HG03025 (cell line): ENCODE results near the gene ATPAF1.

Experiments
- ATAC-seq: cut with Tn5 transposase; IDR thresholded peaks from one replicate; pipeline ENCODE4 v1.9.1; 2021; ENCODE audit warnings: mild to moderate bottlenecking, moderate library complexity; ENCODE audit not compliant: unreplicated experiment, low FRiP score

The ATPAF1 gene

GRCh38 chr1:46617108-46617800 lies 50.9 kb downstream of the ATPAF1 start:
- ATAC-seq = peak; percentile 16

DNA sequence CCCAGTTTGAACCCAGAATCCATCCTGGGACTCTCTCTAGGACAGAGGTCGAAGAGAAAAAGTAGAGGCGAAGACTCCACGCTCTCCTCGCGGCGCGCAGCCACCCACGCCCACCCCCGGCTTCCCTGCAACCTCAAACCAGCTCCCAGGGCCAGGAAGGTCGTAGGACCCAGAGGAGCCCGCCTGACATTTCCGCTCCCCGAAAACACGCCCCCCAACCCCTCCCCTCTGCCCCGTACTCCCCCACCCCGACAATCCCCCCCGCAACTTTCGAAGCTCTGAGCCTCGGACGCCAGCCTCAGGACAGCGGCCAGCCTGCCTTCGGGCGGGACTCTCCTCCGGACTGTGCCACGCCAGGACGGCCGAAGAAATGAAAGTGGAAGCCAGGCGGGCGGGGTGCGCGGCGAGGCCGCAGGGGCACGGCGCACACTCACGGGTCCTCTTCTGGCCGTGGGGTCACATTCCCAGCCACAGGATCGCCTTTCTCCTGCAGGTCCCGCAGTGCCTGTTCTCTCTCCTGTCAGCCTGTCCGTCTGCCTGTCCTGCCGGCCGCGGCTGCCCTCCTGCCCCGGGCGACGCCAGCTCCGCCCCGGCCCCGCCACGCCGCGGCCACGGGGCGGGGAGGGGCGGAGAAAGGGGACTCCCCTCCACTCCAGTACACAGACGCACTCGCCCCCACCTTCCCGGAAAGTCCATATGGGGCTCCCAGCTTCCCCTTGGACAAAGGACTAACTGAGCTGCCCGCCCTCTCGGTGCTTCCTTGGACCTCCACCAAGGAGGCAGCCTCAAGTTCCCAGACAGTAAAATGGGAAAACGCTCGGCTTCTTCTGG lies 51.7 kb downstream of the ATPAF1 start, which contains the start of gene MOB3C:
MOB3C (minus strand) TSS at position 535 of the 831 bp plus-strand sequence. CDS start 3,490 bp downstream, outside the sequence.
- ATAC-seq = peak; percentile 63

DNA sequence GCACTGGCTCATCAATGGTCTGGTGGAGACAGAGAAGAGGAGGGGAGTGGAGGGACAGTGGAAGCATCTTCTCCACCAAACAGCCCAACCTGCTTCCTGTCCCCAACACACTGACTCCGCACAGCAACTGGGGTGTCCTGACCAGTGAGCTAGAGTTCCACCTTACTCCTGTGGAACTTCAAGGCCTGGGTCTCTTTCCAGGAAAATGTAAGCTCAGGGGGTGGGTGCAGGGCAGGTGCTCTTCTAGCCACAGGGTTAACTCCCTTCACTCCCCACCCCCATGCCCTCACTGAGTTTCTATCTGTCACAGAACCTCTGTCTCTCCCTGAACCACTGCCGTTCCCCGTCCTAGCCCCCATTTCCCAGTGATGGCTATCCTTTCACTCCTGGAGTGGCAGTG lies 52.4 kb downstream of the ATPAF1 start:
- ATAC-seq = no peak

DNA sequence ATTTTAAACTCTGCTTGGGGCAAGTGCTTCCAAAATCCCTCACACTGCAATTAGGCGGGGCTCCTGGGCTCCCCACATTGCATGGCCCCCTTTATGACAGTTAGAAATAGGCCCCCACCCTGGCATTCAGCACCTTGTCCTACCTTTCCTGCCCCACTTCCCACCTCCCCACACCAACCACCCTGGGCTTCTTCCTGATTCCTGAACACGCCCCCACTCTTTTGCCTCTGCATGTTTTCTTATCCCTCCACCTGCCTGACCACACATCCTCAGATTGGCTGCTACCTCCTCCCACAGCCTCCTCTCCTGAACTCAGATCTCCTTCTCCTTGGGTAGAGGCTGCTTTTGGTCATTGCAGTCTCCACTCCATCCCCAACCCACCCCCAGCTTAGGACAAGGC lies 53.1 kb downstream of the ATPAF1 start:
- no peak for ATAC-seq

GRCh38 chr1:46614604-46614984 lies 53.6 kb downstream of the ATPAF1 start:
- ATAC-seq = no peak

GRCh38 chr1:46613661-46614603 lies 54.2 kb downstream of the ATPAF1 start:
- no peak for ATAC-seq

GRCh38 chr1:46612937-46613660 lies 55.1 kb downstream of the ATPAF1 start:
- ATAC-seq = no peak

DNA sequence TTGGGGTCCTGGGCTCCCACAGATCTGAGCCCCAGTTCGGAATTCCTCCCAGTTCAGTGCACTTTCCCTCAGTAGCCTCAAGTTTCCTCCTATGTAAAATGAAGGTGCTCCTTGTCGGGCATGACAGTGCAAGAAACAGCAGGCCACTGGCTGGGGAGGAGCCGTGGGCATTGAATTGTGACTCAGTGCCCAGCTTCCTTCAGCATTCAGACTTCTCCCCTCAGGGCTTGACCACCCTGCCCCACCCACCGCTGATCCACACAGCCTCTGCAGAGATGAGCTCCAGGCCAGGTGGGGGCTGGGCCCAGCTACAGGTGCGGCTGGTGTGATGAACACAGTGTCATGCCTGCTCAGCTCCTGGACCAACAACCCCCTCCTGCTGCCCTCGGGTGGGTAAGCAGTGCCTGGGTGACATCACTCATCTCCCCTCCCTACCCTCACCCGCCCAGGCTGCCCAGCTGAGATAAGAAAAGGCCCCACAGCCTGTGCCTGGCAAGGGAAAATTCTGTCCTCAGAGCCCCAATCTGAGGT lies 56.4 kb downstream of the ATPAF1 start:
- ATAC-seq = no peak

- no peak for ATAC-seq
These were observed 60.6 kb downstream of the ATPAF1 start for GRCh38 chr1:46607345-46608130.

DNA sequence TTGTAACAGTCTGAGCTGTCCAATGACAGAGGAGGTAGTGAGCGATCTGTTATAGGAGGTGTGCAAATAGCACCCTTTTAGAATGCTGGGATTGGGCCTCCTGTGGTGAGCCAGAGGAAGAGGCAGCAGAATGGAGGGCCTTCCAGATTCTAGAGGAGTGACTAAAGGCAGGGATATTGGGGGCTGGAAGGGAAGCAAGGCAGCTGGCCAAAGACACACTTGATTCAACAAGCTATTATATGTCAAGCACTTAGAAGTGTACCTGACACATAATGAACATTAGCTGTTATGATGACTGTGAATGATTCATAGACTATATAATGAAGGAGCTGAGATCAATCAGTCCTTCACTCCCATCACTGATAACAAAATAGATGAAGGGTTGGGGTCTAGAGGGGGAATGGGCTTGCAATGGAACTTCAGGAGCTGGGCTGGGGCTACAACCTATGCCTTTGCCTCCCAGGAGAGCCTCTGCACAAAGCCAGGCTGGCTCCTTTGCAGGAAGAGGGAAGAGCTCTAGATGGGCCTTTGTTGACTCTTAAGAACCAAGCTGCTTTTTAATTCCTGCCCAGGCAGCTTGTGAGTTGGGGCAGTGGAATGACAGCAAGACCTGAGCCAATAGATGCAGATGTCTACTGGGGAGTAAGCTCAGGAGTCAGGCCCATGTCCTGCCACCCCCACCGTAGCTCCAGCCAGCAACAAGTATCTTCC lies 61.8 kb downstream of the ATPAF1 start:
- ATAC-seq = no peak

DNA sequence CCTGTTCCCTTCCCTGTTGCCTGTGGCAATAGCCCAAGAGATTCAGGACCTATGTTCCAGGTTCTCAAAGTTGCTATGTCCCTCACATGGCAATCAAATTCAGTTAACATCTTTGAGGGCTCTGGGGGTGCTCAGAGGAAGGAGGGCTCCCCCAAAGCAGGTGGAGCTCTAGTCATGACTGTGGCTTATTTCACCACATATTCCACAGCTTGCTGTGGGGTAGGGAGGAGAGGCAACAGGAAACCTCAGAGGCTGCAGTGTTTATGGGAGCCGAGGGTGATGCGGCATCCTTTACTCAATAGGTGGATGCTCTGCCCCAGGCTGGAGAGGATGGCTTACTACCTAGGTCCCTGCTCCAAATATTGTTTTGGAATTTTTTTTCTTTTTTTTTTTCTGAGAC lies 62.9 kb downstream of the ATPAF1 start:
- no peak for ATAC-seq

GRCh38 chr1:46603858-46604549 lies 64.2 kb downstream of the ATPAF1 start, which contains the start of gene MKNK1:
MKNK1 (minus strand) TSS chr1:46604268; CDS start chr1:46583327, 20,941 bp downstream.
- peak; percentile 84 for ATAC-seq

GRCh38 chr1:46603481-46603857 lies 64.7 kb downstream of the ATPAF1 start:
- no peak for ATAC-seq

GRCh38 chr1:46601257-46602007 lies 66.7 kb downstream of the ATPAF1 start:
- no peak for ATAC-seq

- ATAC-seq = no peak
These were observed 68.8 kb downstream of the ATPAF1 start for GRCh38 chr1:46599059-46599970.

- ATAC-seq = no peak
These were observed 71.3 kb downstream of the ATPAF1 start for GRCh38 chr1:46596846-46597245.
